Stimulated activated memory B cell treated with anti-CD40 and anti-IgM and Interleukin-4, amounts not matched to agents 10 μg/mL and 1 μg/mL and 100 μg/mL, for 72 hours (primary cell): ENCODE data around the gene FAM229A.

ENCODE experiments used
- ATAC-seq: fragments of 150-1000 bp; cut with Tn5 transposase; 2 replicates; pipeline ENCODE4 v1.10.0; 2021
- H3K27ac Mint-ChIP-seq: one replicate; pipeline ENCODE4 v1.8.0; 2022; ENCODE audit warnings: mild to moderate bottlenecking, mixed read lengths
- H3K27me3 Mint-ChIP-seq: one replicate; pipeline ENCODE4 v1.8.0; 2022; ENCODE audit warnings: mixed read lengths
- H3K36me3 Mint-ChIP-seq: one replicate; pipeline ENCODE4 v1.8.0; 2022; ENCODE audit warnings: mixed read lengths
- H3K4me1 Mint-ChIP-seq: one replicate; pipeline ENCODE4 v1.8.0; 2022; ENCODE audit warnings: mixed read lengths
- H3K4me3 Mint-ChIP-seq: one replicate; pipeline ENCODE4 v1.8.0; 2022; ENCODE audit warnings: mild to moderate bottlenecking, moderate library complexity, mixed read lengths
- H3K9me3 Mint-ChIP-seq: one replicate; pipeline ENCODE4 v1.8.0; 2022; ENCODE audit warnings: mixed read lengths

The FAM229A gene

GRCh38 chr1:32341971-32342370, 20.3 kb downstream of the FAM229A start:
- Mint-ChIP-seq H3K27me3 (no peaks in the 10 kb centered on the region), H3K36me3 (no peaks in the 10 kb centered on the region), H3K4me3 (no peak overlapping the region), H3K4me1 (peaks cover 51% of the 10 kb centered on the region), H3K9me3 (no peaks in the 10 kb centered on the region), H3K27ac (no peak overlapping the region)
- no peak for ATAC-seq

- H3K27ac Mint-ChIP-seq, result no peak overlapping the region
- no peak overlapping the region for H3K4me3 Mint-ChIP-seq
- H3K4me1 Mint-ChIP-seq, result peaks cover 56% of the 10 kb centered on the region
- no peaks in the 10 kb centered on the region for H3K36me3 Mint-ChIP-seq
- ATAC-seq, result no peak
- no peaks in the 10 kb centered on the region for H3K27me3 Mint-ChIP-seq
- H3K9me3 Mint-ChIP-seq, result no peaks in the 10 kb centered on the region
Observed at GRCh38 chr1:32341186-32341757, 21.0 kb downstream of the FAM229A start.

DNA sequence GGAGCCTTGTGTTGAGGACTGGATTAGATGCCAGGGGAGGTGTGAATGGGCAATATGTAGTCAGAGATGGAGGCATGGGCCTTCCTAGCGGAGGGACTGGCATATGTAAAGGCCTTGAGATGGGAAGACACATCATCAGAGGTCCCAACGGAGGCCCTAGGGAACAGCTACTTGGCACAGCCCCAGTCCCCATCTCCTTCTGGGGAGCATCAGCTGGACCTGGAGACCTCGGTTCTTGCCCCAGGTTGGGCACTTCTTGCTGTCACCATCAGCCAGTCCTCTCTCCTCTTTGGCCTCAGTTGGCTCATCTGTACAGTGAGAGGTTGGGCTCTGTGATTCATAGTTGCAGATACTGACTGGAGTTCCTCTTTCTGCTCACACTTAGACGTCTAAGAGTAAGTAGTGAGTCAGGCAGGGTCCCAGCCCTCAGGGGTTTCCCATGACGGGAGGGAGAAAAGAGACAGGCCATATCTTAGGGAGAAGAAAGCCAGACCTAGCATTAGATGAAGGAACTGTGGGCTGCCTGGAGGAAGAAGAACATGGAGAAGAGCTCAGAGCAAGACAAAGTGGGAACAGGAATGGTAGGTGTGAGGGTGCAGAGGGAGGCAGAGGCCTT, 22.8 kb downstream of the FAM229A start:
- H3K9me3 Mint-ChIP-seq, result no peaks in the 10 kb centered on the region
- no peaks in the 10 kb centered on the region for H3K36me3 Mint-ChIP-seq
- peak; percentile 66 for ATAC-seq
- H3K27me3 Mint-ChIP-seq, result no peaks in the 10 kb centered on the region
- peak overlapping the region; percentile 57 for H3K27ac Mint-ChIP-seq
- no peak overlapping the region for H3K4me3 Mint-ChIP-seq
- peaks cover 64% of the 10 kb centered on the region for H3K4me1 Mint-ChIP-seq

DNA sequence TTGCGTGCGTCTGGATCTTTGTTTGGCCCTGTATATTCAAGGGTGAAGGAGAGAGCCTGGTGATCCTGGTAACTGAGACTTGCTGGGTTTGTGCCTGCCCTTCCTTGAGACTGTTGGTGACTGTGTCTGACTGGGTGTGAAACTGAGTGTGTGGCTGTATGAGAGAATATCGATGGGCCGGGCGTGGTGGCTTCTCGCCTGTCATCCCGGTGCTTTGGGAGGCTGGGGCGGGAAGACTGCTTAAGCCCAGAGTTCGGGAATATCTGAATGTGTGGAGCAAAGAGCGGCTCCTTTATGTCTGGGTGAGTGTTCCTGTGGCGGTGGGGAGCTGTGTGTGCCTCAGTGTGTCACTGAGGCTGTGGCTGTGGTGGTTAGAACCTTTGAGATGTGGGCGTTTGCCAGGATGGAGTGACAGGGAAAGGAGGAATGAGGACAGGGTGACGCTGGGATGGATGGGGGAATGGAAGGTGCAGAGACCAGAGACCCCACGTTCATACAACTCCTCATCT, 23.6 kb downstream of the FAM229A start:
- H3K9me3 Mint-ChIP-seq, result no peaks in the 10 kb centered on the region
- peaks cover 70% of the 10 kb centered on the region for H3K4me1 Mint-ChIP-seq
- no peaks in the 10 kb centered on the region for H3K27me3 Mint-ChIP-seq
- peak overlapping the region; percentile 14 for H3K4me3 Mint-ChIP-seq
- peak overlapping the region; percentile 57 for H3K27ac Mint-ChIP-seq
- peaks cover 6% of the 10 kb centered on the region for H3K36me3 Mint-ChIP-seq
- no peak for ATAC-seq

DNA sequence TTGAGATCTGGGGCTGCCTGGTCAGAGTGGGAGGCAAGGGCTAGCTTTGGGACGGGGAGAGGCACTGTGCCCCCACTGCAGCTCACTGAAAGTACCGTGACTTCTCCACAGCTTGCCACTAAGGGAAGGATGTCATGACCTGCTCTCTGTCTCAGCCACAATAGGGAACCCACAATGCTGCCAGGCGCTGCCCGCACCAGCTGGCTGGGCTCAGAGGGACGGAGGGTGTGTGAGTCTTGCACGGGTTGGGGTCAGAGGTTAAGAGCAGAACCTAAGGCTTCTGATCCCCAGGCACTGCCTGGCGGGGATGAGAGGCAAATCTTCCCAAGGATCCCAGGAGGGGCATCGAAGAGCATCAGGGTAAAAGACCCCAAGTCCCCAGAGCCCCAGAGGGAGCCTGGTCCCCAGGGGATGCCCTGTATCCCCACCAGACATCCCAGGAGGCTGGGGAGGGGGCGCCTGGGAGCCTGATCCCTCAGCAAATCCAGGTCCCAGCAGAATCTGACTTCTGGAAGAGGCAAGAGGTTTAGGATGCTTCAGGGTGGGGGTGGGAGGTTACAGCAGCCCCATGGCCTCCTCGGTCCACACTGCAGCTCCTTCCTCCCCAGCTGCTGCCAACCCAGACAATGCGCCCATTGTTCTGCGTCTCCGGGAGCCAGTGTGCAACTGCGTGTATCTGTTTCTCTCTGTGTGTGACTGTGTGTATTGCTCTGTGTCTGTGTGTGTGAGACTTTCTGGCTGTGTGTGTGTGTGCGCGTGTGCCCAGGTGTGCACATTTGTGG, 24.2 kb downstream of the FAM229A start:
- H3K27me3 Mint-ChIP-seq, result no peaks in the 10 kb centered on the region
- peaks cover 7% of the 10 kb centered on the region for H3K36me3 Mint-ChIP-seq
- H3K27ac Mint-ChIP-seq, result peak overlapping the region; percentile 57
- H3K4me1 Mint-ChIP-seq, result peaks cover 71% of the 10 kb centered on the region
- no peaks in the 10 kb centered on the region for H3K9me3 Mint-ChIP-seq
- peak; percentile 61 for ATAC-seq
- H3K4me3 Mint-ChIP-seq, result peak overlapping the region; percentile 69

DNA sequence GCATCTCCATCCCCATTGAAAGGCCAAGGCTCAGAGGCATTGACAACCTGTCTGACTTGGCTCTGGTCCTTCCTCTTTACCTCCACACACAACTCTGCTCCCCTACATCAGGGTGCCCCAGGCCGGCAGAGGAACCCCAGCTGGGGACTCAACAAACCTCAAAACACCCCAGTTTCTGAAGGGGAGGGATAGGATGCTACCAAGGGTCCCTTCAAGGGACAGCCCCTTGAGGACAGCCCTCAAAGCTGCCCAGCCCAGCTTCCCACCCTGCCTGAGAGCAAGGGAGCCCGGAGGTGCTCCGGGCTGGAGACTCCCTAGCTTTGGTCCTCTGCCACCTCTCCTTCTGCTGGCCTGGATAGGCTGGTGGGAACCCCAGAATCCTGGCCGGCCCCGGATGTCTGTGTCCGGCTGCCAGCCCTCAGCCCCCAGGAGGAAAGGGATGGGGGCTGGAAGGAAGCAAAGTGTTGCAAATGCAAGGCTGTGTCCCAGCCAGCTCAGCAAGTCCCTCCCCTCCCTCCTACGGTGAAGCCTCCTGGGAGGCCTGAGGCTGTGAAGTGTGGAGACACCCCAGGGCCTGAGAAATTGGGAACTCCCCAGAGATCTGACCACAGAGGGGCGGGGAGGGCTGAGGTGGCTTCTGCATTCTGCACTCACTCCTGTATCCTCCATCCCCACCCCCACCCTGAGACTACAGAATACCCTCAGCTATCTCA, 25.2 kb downstream of the FAM229A start:
- Mint-ChIP-seq H3K4me1 (peaks cover 66% of the 10 kb centered on the region), H3K27ac (peak overlapping the region; percentile 57), H3K36me3 (peaks cover 9% of the 10 kb centered on the region), H3K9me3 (no peaks in the 10 kb centered on the region), H3K27me3 (no peaks in the 10 kb centered on the region), H3K4me3 (peak overlapping the region; percentile 69)
- ATAC-seq, result peak; percentile 72

DNA sequence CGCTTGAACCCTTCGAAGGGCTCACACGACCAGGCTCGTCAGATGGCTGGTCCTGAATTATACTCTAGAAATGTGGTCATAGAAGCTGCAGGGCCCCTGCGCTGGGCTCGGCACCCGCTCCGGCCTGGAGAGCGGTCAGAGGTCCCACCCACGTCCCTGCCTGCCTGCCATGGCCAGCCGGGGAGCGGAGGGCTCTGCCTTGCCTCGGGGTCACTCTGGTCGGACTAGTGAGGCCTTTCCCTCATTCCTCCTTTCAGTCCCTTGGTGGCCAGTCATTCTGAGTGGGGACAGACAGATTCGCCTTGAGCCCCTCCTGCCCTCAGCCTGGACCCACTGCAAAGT, 25.7 kb downstream of the FAM229A start:
- H3K27me3 Mint-ChIP-seq, result no peaks in the 10 kb centered on the region
- H3K27ac Mint-ChIP-seq, result peak overlapping the region; percentile 57
- H3K4me1 Mint-ChIP-seq, result peaks cover 70% of the 10 kb centered on the region
- H3K36me3 Mint-ChIP-seq, result peaks cover 14% of the 10 kb centered on the region
- no peak for ATAC-seq
- H3K4me3 Mint-ChIP-seq, result peak overlapping the region; percentile 69
- no peaks in the 10 kb centered on the region for H3K9me3 Mint-ChIP-seq

DNA sequence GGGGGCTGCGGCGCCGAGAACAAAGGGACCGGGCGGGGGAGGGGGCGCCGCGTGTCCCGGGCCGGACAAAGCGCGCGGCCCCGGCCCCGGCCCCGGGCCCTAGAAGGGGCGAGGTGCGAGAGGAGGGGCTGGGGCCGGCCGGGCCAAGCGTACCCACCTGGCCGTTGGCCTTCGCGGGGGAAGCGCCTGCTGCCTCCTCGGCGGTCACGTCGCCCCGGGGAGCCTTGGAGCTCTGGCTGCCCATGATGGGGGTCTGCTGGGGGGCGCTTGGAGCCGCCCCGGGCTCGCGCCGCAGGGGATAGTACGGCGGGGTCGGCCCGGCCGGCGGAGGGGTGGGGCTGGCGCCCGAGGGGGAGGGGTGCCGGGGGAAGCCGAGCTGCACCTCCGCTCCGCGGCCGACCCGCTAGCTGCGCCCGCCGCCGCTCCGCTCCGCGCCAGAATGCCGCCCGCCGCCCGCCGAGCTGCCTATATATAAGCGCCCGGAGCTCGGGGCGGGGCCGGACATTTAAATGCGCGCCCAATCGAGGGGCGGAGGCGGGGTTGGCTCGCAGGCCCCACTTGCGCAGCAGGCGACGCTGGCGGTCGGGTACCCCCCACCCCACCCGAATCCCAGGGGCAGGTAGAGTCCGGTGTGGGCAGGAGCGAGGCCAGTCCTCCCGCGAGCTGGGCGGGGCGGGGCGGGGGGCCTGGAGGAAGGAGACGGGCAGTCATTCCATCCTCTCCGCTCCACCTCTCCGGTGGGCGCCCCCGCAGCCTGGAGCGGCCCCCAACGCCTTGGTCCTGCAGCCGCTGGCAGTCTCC, 26.3 kb downstream of the FAM229A start, which contains the start of gene MARCKSL1:
MARCKSL1 (minus strand) TSS at position 444 of the 801 bp plus-strand sequence; CDS start at position 244, 200 bp downstream.
- peak within 1 kb of the TSS; percentile 89 for H3K4me3 Mint-ChIP-seq
- no peaks in the 10 kb centered on the region for H3K9me3 Mint-ChIP-seq
- ATAC-seq, result peak; percentile 69
- H3K27me3 Mint-ChIP-seq, result no peaks in the 10 kb centered on the region
- peaks cover 74% of the 10 kb centered on the region for H3K4me1 Mint-ChIP-seq
- H3K36me3 Mint-ChIP-seq, result peaks cover 20% of the 10 kb centered on the region
- peak within 1 kb of the TSS; percentile 67 for H3K27ac Mint-ChIP-seq

DNA sequence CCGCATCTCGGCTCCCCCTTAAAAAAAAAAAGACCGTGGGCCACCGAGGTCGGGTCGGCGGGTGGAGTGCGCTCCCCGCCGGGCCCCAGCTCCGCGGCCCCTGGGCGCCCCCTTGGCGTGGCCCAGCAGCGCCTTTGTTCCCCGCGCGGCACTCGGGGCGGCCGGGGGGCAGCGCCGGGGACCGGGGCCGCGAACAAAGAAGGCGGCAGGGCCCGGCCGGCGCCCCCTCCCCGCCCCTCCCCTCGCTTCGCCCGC, 26.8 kb downstream of the FAM229A start:
- Mint-ChIP-seq H3K27ac (no peak overlapping the region), H3K27me3 (no peaks in the 10 kb centered on the region), H3K4me3 (peak overlapping the region; percentile 89), H3K9me3 (no peaks in the 10 kb centered on the region), H3K36me3 (peaks cover 25% of the 10 kb centered on the region), H3K4me1 (peaks cover 77% of the 10 kb centered on the region)
- peak; percentile 9 for ATAC-seq

- H3K9me3 Mint-ChIP-seq, result no peaks in the 10 kb centered on the region
Observed at GRCh38 chr1:32334864-32335534, 27.3 kb downstream of the FAM229A start.

GRCh38 chr1:32334274-32334861, 27.9 kb downstream of the FAM229A start:
- H3K27me3 Mint-ChIP-seq, result no peaks in the 10 kb centered on the region
- H3K27ac Mint-ChIP-seq, result peak overlapping the region; percentile 67
- no peak for ATAC-seq
- H3K36me3 Mint-ChIP-seq, result peaks cover 36% of the 10 kb centered on the region
- no peaks in the 10 kb centered on the region for H3K9me3 Mint-ChIP-seq
- H3K4me3 Mint-ChIP-seq, result peak overlapping the region; percentile 89
- peaks cover 76% of the 10 kb centered on the region for H3K4me1 Mint-ChIP-seq

More at GRCh38 chr1:32334864-32335534, 27.3 kb downstream of the FAM229A start:
- Mint-ChIP-seq H3K4me1 (peaks cover 76% of the 10 kb centered on the region), H3K4me3 (peak overlapping the region; percentile 89), H3K27me3 (no peaks in the 10 kb centered on the region), H3K27ac (peak overlapping the region; percentile 67), H3K36me3 (peaks cover 30% of the 10 kb centered on the region)
- peak; percentile 42 for ATAC-seq

DNA sequence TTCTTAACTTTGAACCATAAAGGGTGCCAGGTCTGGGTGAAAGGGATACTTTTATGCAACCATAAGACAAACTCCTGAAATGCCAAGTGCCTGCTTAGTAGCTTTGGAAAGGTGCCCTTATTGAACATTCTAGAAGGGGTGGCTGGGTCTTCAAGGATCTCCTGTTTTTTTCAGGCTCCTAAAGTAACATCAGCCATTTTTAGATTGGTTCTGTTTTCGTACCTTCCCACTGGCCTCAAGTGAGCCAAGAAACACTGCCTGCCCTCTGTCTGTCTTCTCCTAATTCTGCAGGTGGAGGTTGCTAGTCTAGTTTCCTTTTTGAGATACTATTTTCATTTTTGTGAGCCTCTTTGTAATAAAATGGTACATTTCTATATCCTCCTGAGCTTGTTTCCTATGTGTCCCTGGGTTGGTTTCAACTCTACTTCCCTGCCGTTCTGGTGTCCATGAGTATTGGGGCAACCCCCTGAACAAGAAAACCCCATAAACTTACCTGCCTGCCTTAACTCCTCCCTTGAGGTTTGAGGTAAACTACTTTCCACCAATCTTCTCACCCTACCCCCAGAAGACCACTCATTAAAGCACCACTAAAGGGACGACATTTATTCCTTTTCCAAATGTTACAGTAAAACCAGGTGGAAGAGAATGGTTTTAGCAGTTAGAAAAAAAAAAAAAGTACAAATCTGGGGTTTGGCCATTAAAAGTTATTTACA, 28.9 kb downstream of the FAM229A start:
- Mint-ChIP-seq H3K36me3 (peaks cover 42% of the 10 kb centered on the region), H3K4me3 (peak overlapping the region; percentile 89), H3K4me1 (peaks cover 68% of the 10 kb centered on the region), H3K27ac (peak overlapping the region; percentile 67), H3K27me3 (no peaks in the 10 kb centered on the region), H3K9me3 (no peaks in the 10 kb centered on the region)
- no peak for ATAC-seq

- no peaks in the 10 kb centered on the region for H3K9me3 Mint-ChIP-seq
- H3K4me1 Mint-ChIP-seq, result peaks cover 58% of the 10 kb centered on the region
- no peaks in the 10 kb centered on the region for H3K27me3 Mint-ChIP-seq
- no peak for ATAC-seq
- H3K36me3 Mint-ChIP-seq, result peaks cover 47% of the 10 kb centered on the region
- H3K27ac Mint-ChIP-seq, result peak overlapping the region; percentile 40
- H3K4me3 Mint-ChIP-seq, result no peak overlapping the region
Observed at GRCh38 chr1:32332290-32333079, 29.8 kb downstream of the FAM229A start.
